SU-DHL-6 (cell line): ENCODE data around the gene B4GAT1.

Experiments used
- H2AFZ ChIP-seq: fragments of 200-600 bp; sonication (generic); 2 replicates; pipeline ENCODE4 v1.6.1; 2014; ENCODE audit warnings: low read depth, mild to moderate bottlenecking, moderate library complexity, mixed read lengths, antibody characterized with exemption, low read length; ENCODE audit not compliant: severe bottlenecking
- H3F3A ChIP-seq: fragments of 200-600 bp; shearing (Covaris generic); 2 replicates; pipeline ENCODE4 v1.6.0; 2016; ENCODE audit warnings: antibody characterized with exemption, mild to moderate bottlenecking; ENCODE audit not compliant: insufficient read depth
- H3K27ac ChIP-seq: fragments of 200-600 bp; sonication (generic); 2 replicates; pipeline ENCODE4 v1.5.1; 2016; ENCODE audit warnings: low read depth, mild to moderate bottlenecking, low read length, moderate library complexity, mixed read lengths
- H3K27me3 ChIP-seq: fragments of 200-600 bp; sonication (generic), shearing (Covaris generic); 2 replicates; pipeline ENCODE4 v1.6.0; 2014; ENCODE audit warnings: mild to moderate bottlenecking, low read length
- H3K36me3 ChIP-seq: fragments of 200-600 bp; sonication (generic); 2 replicates; pipeline ENCODE4 v1.6.1; 2014; ENCODE audit warnings: mild to moderate bottlenecking, low read length, mixed read lengths
- H3K4me2 ChIP-seq: fragments of 300-600, 200-600 bp; shearing (Covaris generic), sonication (generic); 2 replicates; pipeline ENCODE4 v1.6.0; 2014; ENCODE audit warnings: low read length, low read depth, mild to moderate bottlenecking; ENCODE audit not compliant: poor library complexity, severe bottlenecking
- H3K4me3 ChIP-seq: fragments of 200-600 bp; sonication (generic); 2 replicates; pipeline ENCODE4 v1.5.1; 2014; ENCODE audit warnings: antibody characterized with exemption, low read length, mild to moderate bottlenecking, mixed read lengths; ENCODE audit not compliant: insufficient read depth, poor library complexity, severe bottlenecking
- H3K79me2 ChIP-seq: fragments of 200-600 bp; sonication (generic); 2 replicates; pipeline ENCODE4 v1.6.1; 2014; ENCODE audit warnings: mild to moderate bottlenecking, low read length, moderate library complexity; ENCODE audit not compliant: insufficient read depth
- H3K9ac ChIP-seq: fragments of 200-600 bp; sonication (generic); 2 replicates; pipeline ENCODE4 v1.7.0; 2014; ENCODE audit warnings: mild to moderate bottlenecking, low read length
- H3K9me2 ChIP-seq: fragments of 200-600 bp; sonication (generic); replicated peaks from 2 replicates; pipeline ENCODE4 v1.6.1; 2014; ENCODE audit warnings: low read length; ENCODE audit not compliant: insufficient read depth
- H3K9me3 ChIP-seq: fragments of 200-600 bp; sonication (generic); 2 replicates; pipeline ENCODE4 v1.6.1; 2014; ENCODE audit warnings: low read length, mixed read lengths; ENCODE audit not compliant: insufficient read depth
- H4K20me1 ChIP-seq: fragments of 200-600 bp; sonication (generic); 2 replicates; pipeline ENCODE4 v1.6.1; 2014; ENCODE audit warnings: low read depth, mild to moderate bottlenecking, antibody characterized with exemption, low read length, moderate library complexity, mixed read lengths
- EZH2phosphoT487 ChIP-seq: fragments of 200-600 bp; sonication (generic), shearing (Covaris generic); conservative IDR thresholded peaks from 2 replicates; pipeline ENCODE4 v1.6.1; 2018; ENCODE audit warnings: mild to moderate bottlenecking, antibody characterized with exemption, low read length, moderate library complexity, mixed read lengths
- TF ChIP-seq, protein P1 (sequence below): fragments of 200-600 bp; sonication (generic); IDR thresholded peaks from one replicate; pipeline ENCODE4 v1.5.1; 2017; ENCODE audit warnings: antibody characterized with exemption, mild to moderate bottlenecking, low read length, moderate library complexity; ENCODE audit not compliant: insufficient read depth, poor library complexity, severe bottlenecking

B4GAT1 gene

DNA sequence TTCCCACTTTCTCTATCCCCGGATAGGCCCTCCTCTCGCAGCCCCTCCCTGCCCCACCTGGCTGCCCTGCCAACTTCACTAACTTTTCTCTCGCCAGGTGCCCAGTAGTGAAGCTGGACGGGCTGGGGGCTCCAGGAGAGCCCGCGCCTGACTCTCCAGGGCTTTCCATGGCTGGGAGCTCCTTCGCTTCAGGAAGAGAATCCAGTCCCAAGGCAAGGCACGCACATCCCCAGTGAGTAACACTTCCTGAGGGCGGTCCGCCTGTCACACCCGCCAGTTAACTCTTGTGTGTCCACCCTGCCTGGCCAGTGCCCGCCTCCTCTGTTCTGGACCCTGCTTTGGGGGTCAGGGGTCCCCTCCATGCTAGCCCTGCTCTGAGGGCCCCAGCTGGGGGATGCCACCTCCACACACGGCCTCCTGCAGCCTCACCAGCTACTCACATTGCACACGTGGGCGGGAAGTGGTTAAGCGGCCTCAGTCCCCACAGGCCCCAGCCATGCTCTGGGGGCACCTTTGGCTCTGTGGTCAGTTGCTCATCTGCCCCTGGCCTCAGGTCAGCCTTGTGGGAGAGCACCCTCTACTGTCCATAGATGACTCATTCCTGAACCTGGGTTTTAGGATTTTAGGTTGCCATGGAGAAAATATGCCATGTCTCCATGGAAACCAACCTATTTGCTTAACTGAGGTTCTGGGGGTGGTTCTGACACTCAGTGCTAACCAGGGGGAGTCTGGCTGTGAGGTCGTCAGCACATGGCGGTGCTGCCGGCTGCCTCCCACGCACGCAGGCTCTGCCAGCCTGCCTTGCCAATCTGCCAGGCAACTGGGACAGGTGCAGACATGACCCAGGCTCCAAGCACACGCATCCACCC lies 11.0 kb downstream of the B4GAT1 start, which contains the start of gene RIN1:
RIN1 (minus strand) TSS at position 201 of the 869 bp plus-strand sequence; CDS start at position 169, 32 bp downstream.
- no peak within 1 kb of the TSS for H2AFZ ChIP-seq
- no peak within 1 kb of the TSS for H3K4me3 ChIP-seq

DNA sequence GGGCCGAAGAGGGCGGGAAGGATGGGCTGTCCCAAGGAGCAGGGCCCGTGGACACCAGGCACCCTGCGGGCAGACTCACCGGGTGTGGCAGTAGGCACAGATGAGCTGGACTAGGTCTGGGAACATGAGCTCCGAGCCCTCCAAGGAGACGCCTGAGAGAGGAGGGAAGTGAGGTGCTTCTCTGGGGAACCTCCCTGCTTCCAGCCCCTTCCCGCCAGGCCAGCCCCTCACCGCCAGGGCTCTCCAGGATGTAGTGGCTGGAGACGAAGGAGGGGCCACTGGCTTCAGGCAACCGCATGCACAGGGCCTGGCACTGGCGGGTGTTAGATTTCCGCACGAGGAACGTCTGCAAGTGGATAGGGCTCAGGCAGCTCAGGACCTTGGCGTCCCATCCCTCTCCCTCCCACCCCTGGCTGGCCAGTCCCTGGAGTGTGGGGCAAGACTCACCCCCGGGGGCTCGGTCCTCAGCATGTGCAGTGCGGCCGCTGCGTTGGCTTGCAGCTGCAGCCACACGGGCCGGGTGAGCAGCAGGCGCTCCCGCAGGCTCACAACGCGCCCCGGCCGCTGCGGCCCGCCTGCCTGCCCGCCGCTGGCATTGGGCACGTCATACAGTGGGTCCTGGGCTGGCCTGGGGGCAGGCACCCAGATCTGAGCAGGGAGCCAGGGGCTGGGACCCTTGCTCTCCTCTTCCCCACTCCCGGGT lies 11.7 kb downstream of the B4GAT1 start:
- Histone ChIP-seq H3K27ac (no peak overlapping the region), H3K36me3 (no peaks in the 10 kb centered on the region), H3K27me3 (no peaks in the 10 kb centered on the region), H3K9ac (no peak overlapping the region), H3K4me2 (no peak overlapping the region), H3K4me3 (no peak overlapping the region), H2AFZ (no peak overlapping the region), H3K9me3 (no peaks in the 10 kb centered on the region), H3K9me2 (no peaks in the 10 kb centered on the region), H3F3A (no peaks in the 10 kb centered on the region), H4K20me1 (no peaks in the 10 kb centered on the region), H3K79me2 (no peaks in the 10 kb centered on the region)
- no peak for TF ChIP-seq EZH2phosphoT487
- TF ChIP-seq, protein P1, sequence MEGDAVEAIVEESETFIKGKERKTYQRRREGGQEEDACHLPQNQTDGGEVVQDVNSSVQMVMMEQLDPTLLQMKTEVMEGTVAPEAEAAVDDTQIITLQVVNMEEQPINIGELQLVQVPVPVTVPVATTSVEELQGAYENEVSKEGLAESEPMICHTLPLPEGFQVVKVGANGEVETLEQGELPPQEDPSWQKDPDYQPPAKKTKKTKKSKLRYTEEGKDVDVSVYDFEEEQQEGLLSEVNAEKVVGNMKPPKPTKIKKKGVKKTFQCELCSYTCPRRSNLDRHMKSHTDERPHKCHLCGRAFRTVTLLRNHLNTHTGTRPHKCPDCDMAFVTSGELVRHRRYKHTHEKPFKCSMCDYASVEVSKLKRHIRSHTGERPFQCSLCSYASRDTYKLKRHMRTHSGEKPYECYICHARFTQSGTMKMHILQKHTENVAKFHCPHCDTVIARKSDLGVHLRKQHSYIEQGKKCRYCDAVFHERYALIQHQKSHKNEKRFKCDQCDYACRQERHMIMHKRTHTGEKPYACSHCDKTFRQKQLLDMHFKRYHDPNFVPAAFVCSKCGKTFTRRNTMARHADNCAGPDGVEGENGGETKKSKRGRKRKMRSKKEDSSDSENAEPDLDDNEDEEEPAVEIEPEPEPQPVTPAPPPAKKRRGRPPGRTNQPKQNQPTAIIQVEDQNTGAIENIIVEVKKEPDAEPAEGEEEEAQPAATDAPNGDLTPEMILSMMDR: no peak

More for the DNA sequence above, 11.0 kb downstream of the B4GAT1 start, which contains the start of gene RIN1:
- Histone ChIP-seq H3K9ac (no peak within 1 kb of the TSS), H3K79me2 (no peaks in the 10 kb centered on the region), H3K9me3 (no peaks in the 10 kb centered on the region), H3K27me3 (no peaks in the 10 kb centered on the region), H3F3A (no peaks in the 10 kb centered on the region), H4K20me1 (no peaks in the 10 kb centered on the region), H3K27ac (no peak within 1 kb of the TSS), H3K9me2 (no peaks in the 10 kb centered on the region), H3K4me2 (no peak within 1 kb of the TSS), H3K36me3 (no peaks in the 10 kb centered on the region)
- TF ChIP-seq EZH2phosphoT487: no peak
- TF ChIP-seq, protein P1: no peak

DNA sequence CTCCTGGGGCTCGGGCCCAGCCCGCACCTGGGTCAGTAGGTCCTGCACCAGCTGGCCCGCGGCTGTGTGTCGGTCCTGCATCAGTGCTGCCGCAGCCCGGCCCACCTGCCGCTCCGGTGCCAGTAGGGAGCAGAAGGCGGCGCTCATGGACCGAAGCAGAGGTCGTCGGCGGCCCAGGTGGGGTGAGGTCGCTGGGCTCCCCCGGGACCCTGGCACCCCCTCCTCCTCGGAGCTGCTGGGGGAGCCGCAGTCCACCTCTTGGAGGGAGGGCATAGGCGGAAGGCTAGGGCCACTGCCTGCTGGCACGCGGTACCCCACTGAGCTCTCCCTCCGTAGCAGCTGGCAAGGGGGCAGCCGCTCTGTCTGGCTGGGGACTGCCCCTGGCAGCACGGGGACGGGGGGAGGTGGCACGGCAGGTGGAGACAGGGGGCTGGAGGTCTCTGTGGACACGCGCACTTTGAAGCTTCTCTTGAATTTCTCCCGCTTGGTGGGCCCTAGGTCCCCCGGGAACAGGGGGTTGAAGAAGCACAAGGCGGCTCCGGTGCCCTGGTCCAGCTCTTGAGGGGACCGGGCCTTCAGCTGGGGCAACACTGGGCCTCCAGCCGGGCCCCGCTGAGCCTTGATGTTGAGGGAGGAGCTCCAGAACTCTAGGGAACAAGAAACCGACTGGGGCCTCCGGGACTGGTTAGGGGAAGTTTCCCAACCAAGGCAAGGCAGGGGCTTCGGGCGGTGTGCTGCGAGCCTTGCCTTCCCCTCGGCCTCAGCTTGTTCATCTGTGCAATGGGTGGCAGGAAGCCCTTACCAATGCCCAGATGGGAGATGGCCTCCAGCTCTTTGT lies 12.6 kb downstream of the B4GAT1 start:
- no peak overlapping the region for H3K4me2 ChIP-seq
- H3F3A ChIP-seq: no peaks in the 10 kb centered on the region
- TF ChIP-seq, protein P1: no peak
- TF ChIP-seq EZH2phosphoT487: no peak
- H4K20me1 ChIP-seq: no peaks in the 10 kb centered on the region
- H3K9me2 ChIP-seq: no peaks in the 10 kb centered on the region
- no peaks in the 10 kb centered on the region for H3K79me2 ChIP-seq
- H3K27me3 ChIP-seq: no peaks in the 10 kb centered on the region
- no peak overlapping the region for H3K4me3 ChIP-seq
- no peak overlapping the region for H3K27ac ChIP-seq
- H3K36me3 ChIP-seq: no peaks in the 10 kb centered on the region
- no peaks in the 10 kb centered on the region for H3K9me3 ChIP-seq
- H3K9ac ChIP-seq: no peak overlapping the region
- H2AFZ ChIP-seq: no peak overlapping the region
